NCI-H2227 (cell line): ENCODE measurements around the gene CDK5R2.

Experiments used
- DNase-seq: peaks from one replicate; lab custom pipeline; 2025; ENCODE audit not compliant: unreplicated experiment; lab: John Stamatoyannopoulos, UW

Gene CDK5R2

DNA sequence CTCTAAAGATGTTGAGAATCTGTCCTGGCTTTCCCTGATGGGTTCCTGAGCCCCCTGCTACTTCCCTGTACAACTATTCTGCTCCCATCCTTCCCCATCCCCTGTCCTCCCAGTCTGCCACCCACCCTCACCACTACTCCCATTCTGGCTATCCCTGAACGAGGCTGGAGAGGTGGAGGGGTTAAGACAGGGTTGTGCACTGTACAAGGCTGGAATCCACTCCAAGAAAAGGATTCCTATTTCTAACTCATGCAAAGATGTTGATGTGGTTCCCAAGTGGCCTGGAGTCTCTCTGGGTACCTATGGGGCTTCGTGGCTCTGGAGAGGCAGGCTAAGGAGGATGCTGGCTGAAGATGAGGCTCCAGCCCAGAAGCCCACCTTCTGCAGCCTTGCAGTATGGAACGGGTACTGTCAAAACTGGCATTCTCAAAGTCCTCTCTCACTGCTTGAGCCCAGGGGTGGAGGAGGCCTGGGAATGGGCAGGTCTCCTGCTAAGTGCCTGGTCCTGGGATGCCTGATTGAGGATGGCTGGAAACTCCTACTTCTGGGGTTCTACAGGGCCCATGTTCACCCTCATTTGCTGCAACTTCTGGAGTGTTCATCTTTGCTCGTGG lies 26.8 kb downstream of the CDK5R2 start:
- no peak for DNase-seq

DNA sequence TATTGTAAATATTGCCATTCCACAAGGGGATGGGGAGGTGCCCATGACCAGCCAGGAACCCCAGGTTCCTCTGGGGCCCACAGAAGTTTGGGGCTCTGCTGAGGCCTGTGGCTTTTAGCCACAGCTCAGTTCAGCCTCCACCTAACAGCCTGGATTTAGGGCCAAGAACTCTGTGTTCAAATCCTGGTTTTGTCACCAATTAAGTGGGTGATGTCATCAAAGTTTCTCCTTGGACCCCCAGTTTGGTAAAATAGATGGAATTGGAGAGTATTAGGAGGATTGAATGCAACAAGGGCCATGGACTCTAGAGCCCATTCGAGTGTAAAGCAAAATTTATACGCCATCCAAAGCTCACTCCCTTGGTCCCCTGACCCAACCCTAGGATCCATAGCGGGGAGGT lies 28.7 kb downstream of the CDK5R2 start:
- no peak for DNase-seq

DNA sequence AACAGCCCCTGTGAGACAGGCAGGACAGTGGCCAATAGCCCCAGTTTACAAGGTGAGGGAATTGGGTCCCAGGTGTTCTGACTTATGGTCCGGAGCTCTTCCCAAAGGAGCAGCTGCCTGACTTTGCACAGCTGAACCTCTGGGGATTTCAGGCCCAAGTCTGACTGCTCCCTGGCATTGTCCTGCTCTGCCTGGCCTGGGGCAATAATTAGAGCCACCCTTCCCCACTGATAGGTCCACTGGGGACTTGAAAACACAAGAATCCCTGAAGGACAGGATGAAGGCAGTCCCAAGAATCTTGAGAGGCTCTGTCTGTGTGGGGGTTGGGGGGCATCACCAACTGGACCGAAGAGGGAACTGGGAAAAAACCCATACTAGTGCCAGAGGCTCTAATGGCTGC lies 29.2 kb downstream of the CDK5R2 start:
- no peak for DNase-seq

DNA sequence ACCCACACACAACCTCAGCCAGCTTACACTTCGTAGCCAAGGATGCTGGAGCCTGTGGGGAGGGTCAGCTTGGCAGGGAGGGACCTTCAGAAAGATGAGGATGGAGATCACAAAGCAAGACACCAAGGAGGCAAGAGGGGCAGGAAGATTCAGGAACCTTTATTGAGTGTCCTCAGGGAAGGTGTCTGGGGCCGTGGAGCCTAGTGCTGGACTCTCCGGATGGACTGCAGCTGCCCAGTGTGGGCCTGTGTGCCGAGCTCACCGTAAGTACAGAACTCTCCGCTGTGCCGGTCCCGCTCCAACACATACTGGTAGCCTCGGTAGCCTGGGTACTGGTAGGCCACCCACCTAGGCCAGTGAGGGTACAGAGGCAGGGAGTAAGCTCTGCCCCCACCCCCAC lies 30.6 kb downstream of the CDK5R2 start:
- DNase-seq, result no peak

DNA sequence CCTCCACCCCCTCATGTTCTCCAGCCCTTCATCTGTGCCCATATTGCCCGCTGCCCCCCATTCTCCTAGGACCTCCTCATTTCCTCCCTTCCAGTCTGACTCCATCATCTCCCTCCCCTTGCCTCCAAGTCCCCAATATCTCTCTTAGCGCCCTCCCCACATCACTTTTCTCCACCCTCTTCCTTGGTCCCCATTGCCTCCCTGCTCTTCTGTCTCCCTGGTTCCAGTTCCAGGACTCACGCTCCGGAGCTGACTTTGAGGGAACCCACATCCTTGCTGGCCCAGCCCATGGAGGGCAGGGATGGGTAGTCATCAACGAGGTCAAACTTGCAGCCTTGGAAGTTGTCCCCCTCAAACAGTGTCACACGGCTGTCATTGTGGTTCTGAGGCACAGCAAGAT lies 31.1 kb downstream of the CDK5R2 start:
- no peak for DNase-seq

DNA sequence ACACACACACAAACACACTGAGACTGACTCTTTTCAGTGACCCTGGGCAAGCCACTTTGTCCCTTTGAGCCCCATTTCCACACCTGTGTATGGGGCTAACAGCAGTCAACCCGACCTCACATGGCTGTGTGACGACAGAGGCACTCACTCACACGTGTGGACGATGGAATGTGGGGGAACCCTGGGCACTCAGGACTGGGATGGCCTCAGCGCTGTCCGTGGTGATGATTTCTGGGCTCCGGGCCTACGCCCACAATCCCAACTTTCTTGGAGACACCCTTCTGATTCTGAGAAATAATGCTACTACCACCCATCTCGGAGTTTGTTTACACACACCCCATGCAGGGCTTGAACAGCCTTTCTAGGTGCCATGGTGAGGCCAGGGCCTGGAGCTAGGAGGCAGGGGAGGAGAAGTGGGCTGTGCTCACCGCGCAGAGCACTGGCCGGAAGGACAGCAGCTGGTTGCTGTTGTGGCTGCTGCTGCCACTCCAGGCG lies 32.3 kb downstream of the CDK5R2 start:
- DNase-seq, result no peak

DNA sequence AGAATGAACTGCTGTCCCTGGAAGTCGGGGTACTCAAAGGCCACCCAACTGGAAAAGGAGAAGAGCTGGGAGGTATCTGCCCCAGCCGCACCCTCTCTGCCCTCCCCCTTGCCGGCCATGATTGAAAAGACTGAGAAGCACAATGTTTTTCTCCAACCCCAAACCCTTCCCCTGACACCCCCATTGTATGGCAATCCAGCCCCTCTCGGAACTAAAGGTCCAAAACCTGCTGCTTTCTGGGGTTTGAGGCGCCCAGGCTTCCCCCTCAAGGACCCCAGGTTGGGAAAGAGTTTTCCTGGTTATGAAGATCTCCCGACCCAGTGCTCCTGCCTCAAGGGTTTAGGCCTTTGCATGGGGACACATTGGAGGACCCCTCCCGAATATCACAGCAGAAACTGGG lies 32.7 kb downstream of the CDK5R2 start:
- DNase-seq, result no peak

DNA sequence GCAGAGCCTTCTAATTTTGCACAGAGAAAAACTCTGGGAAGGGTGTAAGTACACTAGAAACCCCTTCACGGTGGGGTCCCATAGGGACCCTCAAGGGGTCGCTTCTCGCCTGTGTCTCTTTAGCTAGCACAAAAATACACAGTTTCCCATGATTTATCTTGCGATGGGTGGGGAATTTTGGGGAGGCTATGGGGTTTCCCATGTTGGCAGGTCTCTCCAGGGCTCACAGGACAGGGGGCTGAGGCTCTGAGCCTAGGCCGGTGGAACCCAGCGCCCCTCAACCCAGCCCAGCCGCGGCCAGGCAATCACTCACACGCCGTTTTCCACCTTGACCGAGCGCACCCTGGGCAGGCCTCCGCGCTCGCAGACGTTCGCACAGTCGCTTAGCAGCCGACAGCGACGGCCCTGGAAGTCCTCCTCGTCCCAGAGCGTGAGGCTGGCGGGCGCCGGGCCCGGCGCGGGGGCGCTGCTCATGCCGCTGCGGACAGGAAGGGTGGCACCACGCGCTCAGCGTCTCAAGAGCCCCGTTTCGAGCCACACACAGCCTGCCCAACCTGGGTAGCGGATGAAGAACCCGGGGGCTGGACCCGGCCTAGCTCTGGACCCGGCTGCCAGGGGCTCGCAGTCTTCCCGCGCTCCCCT lies 33.4 kb downstream of the CDK5R2 start:
- no peak for DNase-seq

DNA sequence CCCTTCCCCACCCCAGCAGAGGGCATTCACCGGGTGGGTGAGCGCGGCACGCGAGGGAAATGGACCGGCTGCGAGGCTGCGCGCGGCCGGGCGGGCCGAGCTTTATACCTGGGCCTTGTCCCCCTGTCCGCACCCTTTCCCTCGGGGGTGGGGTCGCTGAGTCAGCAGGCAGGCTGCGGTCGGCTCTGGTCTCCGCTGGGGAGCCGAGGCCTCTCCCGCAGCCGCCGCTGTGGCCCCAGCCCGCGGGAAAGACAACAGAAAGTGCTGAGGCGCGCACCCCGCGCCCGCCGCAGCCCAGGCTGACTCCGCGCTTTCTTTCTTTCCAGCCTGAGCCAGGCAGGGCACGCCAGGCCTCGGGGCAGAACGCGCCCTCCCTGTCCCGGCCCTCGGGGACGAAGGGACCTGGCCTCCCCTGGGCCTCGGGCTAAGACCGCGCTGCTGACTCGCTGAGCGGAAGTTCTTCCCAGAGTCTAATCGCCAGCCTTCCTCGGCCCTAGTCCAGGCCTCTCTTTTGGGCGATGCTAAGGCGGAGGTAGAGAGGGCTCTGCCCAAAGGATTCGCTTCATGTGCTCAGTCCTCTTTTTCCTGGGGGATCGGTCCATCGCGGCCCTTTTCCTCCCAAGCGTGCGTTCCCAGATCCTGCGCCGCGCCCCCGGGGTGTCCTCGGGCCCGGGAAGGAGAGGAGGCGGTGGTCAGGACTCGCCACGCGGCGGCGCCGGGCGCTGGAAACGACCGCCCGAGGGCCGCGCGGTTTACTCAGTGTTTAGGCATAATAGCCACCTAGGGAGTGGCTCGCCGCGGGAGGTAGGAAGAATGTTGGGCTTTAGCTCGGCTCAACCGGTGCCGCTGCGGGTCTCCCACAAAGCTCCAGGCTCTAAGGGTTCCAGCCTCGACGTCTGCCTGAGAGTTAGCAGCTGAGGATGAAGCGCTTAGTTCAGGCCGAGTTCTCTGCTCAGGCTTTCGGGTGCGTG lies 34.2 kb downstream of the CDK5R2 start, which contains the start of gene CRYBA2:
Gene CRYBA2 (minus strand): TSS at position 78 of the 971 bp plus-strand sequence. CDS start 246 bp downstream, outside the sequence.
- no peak for DNase-seq

DNA sequence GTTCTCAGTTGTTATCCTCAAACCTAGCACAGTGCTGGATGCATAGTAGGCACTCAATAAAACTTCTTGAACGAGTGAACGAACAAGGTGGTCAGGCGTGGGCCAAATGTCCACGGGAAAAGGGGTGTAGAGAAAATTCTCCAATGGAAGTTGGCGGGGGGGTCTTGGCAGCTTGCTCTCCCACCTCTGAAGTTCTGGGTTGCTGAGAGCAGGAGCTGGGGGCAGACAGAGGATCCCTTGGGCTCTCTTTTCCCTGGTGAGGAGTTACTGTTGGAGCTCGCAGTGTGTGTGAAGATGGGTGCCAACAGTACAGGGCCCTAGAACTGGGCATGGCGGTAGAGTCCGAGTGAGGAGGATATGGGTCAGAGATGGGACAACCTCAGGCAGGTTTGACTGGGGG lies 36.1 kb downstream of the CDK5R2 start:
- DNase-seq, result no peak

DNA sequence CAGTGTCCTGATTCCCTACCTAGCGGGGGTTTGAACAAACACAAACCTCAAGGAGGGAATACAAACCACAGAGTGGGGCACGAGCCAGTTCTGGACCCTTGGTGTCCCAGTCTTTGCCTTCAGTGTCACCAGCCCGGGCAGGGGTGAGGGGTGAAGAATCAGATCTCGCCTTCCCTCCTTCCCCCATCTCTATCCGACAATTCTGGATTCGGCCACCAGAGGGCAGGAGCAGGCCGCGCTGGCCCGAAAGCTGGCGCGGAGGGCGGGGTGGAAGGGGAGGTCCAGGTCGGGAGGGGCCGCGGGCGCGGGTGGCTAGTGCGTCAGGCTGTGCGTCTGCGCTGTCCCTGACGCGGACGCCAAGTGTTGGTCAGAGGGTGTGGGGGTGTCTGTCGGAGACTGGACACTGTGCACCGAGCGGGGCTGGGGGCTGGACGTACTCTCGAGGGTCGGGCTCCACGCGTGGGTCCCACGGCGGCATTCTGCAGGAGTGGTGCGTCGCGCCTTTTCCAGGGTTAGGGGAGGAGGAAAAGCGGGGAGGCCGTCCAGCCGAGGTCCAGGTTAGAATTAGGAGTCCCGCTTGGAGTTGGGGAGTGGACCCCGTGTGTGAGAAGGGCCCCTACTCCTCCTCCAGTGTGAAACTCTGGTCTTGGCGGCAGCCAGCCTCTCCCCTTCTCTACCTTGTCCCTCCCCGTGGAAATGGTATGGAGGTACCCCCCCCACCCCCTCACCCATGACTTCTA lies 36.7 kb downstream of the CDK5R2 start:
- peak; percentile 96 for DNase-seq

DNA sequence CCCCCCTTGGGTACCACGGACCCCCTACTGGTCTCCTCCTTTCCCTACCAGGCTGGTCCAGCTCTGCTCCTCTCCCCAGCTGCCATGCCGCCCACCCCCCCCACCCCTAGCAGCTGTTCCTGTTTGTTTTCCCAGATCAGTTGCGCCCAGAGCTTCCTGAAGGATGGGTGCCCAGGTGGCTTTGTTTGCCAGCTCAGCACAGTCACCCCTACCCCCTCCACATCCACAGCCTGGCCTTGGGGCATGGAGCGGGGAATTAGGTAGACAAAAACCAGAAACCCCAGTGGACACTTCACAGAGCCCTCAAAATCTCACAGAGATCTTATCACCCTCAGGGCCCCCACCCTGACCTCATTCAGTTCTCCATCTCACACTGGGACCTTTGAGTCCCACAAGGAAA lies 37.5 kb downstream of the CDK5R2 start:
- no peak for DNase-seq

DNA sequence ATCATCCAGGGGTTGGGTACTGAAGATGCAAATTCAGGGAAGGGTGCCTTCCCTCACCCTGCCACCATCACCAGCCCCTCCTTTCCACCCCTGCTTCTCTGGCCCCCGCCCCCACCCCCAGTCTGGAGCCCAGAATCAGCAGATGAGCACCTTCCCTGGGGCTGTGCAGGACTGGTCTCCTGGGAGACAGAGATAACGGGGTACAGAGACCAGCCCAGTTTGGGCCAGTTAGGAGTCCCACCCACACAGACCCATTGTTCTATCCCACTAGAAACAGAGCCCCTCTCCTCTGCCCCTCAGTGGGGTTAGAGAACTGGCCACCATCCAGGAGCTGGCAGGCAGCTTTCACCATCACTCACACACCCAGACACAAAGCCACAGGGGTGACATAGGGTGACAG lies 38.3 kb downstream of the CDK5R2 start:
- DNase-seq, result no peak

DNA sequence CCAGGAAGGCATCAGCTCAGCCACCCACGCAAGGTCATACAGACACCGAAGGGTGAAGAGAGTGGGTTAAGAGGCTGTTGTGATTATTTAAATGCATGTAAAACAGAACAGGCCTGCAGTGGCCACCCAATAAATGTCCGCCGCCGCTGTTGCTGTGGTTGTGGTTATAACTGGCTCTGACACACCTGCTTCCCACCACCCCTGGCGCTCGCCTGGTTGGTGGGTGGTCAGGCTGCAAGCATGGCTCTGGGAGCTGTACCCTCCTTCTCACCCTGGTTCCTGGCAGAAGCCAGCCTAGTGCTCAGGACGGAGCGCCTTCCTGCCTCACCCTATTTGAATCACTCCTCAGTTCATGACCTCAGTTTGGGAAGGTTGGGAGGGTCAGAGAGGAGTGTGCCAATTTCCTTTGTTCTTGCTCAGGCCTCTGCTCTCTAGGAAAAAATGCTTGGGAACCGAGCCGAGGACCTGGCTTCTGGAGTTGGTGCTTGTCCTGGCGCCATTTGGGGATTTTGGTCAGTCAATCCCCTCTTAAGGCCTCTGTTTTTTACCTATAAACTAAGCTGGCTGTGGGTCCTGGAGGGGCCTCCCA lies 39.0 kb downstream of the CDK5R2 start:
- no peak for DNase-seq

DNA sequence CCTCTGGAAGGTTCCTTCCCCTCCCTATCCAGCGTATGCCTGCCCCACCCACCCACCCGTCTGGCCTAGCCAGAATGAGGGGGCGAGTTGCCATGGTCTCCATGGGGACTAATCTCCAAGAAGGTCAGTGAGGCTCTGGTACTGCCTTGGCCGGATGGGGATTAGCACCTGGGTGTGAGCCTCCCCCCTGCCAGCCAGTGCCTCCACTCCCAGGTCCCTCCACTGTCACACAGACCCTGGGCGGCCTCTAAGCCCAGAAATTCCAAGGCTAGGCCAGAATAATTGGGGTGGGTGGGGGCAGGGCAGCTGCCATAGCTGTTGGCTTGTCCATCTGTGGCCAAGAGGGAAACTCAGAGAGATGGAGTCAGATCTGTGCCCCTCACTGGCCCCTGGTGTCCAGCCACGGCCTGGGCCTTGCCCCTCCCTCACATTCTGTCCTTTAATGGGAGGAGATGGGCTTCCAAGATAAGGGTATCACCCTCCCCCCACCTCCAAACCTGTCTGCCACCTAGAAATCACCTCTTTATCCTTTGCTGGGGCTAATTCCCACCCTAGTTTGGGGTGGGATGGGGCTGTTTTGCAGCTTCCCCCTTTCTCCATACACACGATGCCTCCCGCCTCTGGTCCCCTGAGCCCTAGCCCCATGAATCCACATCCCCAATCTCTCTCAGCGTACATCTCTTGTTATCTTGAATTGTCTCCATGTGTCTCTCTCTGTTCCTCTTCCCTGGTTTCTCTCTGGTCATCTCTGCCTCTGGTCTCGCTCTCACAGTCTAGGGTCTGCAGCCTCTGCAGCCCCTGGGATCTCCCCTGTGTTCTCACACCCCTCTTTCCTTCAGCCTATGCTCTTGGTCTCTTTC lies 39.8 kb downstream of the CDK5R2 start:
- peak; percentile 14 for DNase-seq

DNA sequence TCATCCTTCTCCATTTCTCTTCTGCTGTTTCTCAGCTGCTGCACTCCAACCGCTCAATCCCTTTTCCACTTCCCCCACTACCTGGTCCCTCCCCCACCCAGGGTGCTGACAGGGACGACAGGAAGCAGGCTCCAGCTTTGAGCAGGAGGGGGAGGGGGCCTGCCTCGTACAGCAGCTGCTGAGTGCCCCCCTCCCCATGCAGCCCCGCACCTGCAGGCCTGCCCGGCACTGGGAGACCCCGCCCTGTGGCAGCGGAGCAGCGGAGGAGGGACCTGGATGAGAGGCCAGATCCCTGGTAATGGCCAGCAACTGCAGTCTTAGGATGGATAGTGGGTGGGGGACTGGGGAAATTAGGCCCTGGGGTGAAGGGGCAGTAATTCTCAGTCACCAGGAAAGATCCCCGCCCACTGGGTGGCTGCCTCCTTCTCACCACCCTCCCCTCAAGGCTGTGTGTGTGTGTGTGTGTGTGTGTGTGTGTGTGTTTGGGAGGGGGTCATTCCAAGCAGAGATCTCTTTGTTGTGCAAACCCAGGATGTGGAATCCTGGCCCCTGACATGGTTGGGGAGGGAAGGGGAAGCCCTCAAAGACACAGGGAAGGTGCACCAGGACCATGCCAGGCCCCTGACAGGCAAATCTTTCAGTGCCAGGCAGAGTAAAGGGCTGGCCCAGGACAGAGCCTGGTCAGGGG lies 40.6 kb downstream of the CDK5R2 start:
- DNase-seq, result peak; percentile 81

DNA sequence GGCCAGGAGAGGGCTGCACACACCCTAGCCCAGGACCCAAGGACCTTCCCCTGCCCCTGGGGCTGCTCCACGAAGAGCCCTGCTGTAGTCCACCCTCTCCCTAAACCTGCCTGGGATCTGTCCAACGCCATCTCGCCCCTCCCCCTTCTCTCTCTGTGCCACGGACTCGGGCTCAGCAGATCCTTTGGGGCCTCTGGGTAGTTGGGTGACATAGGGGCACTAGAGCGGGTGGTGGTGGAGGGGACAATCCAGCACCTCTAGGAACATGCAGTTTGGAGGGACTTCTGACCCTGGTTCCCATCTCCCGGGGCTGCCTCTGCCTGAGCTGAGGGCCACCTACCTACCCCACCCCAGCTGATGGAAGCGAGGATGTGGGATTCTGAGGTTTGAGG lies 41.1 kb downstream of the CDK5R2 start:
- no peak for DNase-seq

DNA sequence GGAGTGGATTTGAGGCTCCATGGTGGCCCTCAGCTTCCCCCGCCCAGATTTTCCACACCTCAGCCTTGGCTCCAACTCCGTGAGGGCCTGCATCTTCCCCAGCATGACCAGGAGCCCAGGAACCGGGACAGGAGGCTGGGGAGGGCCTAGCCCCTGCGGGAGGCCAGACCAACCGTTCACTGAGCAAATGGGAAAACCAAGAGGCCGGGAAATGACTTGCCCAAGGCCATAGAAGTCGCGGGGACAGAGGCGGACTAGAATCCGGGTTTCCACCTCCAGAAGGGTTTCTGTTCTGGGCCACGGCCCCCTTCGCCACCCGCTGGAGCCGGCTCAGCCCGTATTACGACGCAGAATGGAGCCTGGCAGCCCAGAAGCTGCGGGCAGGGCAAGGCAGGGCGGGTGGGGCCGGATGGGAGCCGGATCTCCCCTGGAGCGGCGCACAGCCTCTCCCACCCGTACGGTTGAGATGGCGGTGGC lies 41.7 kb downstream of the CDK5R2 start:
- DNase-seq, result no peak
